ENCODE results near the gene RGS8.

RGS8 gene, protein sequence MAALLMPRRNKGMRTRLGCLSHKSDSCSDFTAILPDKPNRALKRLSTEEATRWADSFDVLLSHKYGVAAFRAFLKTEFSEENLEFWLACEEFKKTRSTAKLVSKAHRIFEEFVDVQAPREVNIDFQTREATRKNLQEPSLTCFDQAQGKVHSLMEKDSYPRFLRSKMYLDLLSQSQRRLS

DNA sequence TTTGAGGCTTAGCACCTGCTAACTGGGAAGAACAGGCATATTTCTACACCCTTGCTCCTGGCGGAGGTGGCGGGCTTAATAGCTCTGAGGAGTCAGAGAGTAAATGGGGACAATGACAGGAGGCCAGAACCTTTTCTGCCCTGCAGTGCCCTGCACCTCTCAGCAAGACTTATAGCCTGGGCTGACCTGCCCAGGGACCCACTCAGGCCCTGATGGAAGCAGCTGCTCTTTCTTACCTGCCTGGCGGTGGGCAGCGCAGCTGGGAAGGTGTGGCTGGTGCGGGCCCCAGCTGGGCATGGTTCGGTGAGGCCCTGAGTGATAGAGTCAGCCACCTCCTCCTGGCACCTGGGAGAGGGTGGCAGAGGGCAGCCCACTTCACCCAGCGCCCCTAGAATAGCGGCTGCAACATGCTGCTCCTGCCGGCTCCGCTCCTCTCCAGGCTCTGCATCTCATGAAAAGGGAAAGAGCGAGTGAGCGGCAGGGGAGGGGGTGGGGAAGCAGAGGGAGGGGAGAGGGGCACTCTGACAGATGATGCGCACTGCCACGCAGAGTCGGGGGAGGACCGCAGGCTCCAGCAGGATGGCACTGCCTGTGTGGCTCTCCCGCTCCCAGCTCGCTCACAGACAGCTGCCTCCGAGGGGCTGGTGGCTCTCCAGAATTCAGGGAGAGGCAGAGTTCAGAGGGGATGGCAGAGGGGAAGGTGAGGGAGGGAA is at the start of gene RGS8:
Gene RGS8 (minus strand): TSS at position 472 of the 713 bp plus-strand sequence. CDS start 14,938 bp downstream, outside the sequence.
- DNase-seq (ENCODE audit: low spot score), result peak; percentile 39

DNA sequence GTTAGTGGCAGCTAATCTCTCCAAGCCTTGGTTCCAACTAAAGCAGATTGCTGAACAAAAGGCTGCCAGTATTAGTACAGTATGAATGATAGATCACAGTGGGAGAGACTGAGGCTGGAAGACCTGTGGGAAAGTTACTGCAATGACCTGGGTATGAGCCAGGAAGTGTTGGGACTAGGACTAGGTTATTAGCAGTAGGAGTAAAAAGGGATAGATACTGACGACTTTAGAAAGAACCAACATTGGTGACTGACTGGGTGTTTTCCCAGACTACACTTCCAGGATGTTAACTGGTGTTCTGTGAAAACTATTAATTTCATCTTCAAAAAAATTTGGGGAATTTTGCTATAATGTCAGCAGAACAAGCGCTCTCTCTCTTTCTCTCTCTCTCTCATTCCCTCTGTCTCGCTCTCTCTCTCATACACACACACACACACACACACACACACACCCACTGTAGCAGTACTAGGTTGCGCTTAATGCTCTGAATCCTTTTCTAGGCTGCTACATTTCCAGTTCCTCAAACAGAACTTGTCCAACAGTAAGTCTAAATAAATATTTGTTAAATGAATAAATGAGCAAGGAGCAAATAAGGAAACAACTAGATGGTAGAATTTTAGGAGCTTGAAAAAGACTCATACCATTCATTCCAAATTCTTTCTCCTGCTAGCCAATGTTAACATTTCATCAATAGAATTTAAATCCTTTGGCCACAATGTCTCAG is 47.6 kb upstream of the RGS8 start:
- DNase-seq (ENCODE audit: low spot score), result no peak

DNA sequence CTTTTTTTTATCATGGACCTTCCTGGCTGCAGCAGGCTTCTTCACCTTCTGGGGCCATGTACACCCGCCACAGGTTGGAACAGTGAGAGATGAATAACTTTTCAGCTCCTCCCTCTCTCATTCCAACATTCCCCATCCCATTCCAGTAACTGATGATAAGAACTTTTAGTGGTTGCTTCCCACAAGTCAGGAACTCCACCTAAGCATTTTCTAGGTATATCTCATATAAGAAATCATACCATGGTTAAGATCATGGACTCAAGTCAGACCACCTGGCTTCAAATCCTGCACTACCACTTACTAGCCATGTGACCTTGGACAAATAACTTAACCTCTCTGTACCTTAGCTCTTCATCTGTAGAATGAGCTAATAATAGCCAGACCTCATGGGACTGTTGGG is 42.5 kb upstream of the RGS8 start:
- DNase-seq (ENCODE audit: low spot score), result no peak

DNA sequence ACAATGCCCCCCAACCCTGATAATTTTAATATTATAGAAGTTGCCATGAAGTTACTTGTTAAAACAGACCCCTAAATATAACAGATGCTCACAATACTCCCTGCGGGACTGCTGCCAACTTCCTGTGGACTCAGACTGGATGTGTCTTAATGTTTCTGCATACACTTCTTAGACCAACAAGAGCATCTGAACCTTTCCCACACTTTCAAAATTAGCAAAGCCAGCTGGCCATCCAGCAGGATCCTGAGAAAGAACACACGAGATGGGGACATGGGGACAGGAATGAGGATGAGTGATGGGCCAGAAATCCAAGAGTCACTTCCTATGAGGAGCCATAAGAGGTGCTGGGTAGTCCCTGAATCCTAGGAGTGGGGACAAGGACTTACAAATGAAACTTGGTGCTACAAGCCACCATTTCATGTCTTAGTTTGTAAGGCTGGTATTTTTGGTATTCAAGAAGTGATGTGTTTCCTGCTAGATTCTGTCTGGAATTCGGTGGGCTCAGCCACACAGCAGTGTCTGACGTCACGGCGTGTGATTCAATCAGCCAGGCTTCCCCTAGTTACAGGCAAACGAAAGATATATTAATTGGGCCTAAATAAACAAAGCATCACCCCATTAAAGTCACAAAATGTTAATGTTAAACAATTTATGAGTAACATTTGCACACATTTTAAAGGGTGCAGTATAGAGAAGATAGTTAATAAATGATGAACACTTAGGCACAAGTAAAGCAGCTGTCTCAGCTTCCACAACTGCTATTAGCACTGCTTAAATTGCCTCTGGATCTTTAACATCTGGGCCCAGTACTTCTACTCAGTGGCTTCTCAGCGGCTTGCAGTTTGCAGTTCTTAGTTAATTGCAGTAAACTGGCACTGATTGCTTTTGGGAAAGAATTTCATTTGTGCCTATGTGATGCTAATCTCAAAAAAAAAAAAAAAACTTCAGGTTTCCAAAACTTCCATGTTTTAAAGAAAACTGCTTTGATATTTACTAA is 41.2 kb upstream of the RGS8 start:
- no peak for DNase-seq (ENCODE audit: low spot score)

DNA sequence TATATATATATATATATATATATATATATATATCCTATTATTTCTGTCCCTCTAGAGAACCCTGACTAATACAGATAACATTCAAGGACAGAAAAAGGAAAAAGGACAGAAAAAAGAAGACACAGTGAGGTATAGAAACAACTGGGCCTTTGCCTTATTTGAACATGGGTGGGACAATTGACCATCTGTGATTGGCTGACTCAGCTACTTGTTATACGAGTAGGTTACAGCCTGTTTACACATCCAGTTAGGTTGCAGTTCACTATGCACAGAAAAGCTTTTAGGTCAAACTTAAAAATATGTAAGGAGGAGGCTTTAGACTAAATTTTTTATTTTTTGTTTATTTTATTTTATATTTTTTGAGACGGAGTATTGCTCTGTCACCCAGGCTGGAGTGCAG is 39.8 kb upstream of the RGS8 start:
- DNase-seq (ENCODE audit: low spot score), result no peak

DNA sequence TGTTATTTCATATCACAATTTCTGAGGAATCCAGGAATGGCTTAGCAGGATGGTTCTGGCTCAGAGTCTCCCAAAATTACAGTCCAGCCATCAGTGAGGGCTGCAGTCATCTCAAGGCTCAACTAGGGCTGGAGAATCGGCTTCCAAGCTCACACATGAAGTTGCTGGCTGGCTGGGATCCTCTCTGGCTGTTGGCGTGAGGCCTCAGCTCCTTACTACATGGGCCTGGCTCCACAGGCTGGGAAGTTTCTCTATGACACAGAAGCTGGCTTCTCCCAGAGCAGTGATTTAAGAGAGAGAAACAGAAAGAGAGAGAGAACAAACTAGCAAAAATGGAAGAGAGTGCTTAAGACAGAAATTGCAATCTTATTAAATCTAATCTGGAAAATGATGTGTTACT is 38.8 kb upstream of the RGS8 start:
- DNase-seq (ENCODE audit: low spot score), result no peak

DNA sequence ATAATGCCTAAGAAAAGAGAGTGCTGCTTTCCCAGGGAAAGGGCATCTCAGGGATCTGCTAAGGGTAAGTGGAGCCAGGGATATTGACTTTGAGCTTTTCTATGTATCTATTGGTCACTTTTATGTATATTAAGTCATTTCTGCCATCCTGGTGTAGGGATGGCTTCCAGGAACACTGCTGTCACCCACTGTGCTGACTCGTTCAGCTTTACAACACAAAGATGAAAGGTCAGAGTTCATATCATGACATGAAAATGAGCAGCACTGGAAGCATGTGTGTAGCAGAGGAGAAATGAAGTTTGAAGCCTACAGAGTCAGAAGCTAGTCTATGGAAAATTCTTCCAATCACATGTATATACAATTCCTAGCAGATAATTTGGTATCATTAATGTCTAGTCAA is 37.1 kb upstream of the RGS8 start:
- no peak for DNase-seq (ENCODE audit: low spot score)

DNA sequence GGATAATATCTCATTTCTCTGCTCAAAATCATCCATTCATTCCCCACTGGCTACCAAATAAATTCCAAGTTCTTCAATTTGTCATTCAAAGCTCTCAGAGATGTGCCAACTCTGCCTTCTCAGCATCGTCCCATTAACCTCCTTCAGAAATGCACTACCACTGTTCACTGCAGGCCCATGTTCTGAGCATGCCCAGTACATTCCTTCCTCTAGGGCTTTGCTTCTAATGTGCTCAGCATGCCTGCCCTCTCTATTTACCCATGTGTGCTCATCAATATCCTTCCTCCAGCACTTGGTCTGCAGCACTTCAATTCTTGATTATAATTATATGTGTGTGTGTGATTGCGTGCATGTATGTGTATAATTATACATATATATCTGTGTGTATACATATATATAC is 36.1 kb upstream of the RGS8 start:
- no peak for DNase-seq (ENCODE audit: low spot score)

DNA sequence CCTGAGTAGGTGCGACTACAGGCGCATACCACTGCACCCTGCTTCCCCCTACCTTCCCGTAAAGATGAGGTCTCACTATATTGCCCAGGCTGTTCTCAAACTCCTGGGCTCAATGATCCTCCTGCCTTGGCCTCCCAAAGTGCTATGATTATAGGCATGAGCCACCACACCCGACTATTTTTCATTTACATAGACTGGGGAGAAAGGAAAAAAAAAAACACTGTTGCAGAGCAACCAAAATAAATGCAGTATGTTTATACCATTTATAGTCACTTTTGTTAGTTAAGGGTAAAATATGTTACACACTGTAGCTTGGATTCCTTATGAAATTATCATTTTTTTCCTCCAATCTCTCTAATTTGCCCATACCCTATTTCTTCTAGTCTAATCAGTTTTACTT is 35.2 kb upstream of the RGS8 start:
- no peak for DNase-seq (ENCODE audit: low spot score)

DNA sequence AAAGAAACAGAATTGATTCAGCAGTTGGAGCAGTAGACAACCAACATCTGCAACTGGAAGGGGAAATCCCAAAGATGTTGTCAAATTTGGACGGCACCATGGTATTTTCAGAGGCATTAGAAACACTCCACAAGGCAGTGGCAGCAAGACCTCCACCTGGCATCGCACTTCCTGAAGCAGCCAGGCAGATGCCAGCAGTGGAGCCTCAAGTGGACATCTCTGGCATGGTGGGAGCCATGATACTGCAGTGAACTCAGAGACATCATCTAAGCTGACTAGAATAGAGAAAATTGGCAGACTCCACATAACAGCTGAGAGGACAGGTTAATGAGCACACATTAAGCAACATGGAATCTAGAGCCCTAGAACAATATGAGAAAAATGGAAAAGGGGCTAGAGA is 33.9 kb upstream of the RGS8 start:
- DNase-seq (ENCODE audit: low spot score), result no peak

DNA sequence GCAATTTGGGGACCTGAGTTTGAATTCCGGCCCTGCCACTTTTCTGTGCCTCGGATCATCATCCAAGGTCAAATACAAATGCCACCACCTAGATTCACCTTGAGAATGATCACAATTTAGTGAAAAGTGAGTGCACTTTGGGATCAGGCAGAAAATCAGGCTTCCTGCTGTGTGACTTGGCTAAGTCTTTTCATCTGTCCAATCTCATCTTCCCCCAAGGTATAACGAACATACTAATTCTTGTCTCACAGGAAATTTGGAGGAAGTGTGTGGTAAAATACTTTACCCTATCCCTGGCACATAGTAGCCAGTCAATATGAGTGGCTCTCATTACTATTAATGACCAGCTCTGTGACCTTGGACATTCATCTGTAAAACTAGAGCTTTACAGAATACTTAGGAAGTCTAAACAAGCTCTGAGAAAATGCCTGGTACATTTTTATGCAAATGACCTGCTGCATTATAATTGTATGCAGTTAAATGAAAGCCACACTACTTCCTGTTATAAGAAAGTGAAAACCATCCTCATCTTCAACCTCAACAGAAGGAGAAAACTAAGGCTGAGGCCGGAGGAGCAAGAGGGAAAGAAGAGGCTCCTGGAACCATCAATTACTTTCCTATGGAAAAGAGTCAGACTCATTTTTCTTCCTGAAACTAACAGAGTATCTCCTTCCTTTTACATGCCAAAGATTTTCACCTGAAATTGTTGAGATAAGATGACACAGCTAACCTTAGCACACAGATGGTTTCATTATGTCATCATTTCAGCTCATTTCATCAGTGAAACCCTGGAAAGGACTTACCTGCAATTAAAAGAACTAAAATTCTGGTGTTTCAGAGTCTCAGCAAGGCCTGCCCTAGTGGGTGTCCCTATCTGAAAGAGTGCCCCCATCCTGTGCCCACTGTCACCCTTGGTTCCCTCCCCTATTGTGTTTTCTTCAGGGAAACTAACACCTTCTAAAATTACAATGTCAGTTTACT is 32.6 kb upstream of the RGS8 start:
- no peak for DNase-seq (ENCODE audit: low spot score)

DNA sequence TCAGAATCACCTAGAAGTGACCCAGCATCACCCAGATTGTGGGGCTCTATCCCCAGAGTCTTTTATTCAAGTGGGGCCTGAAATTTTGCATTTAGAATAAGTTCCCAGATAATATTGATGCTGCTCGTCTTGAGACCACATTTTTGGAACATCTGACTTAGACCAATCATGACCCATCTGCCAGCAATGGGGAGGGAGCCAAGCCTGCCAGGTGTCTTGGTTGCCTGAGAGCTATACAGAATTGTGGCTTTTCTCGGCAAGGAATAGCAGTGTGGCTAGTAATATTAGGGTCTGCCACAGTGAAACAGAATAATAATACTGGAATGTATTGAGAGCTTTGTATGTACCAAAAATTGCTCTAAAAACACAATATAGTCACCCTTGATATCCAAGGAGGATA is 31.1 kb upstream of the RGS8 start:
- DNase-seq (ENCODE audit: low spot score), result no peak

DNA sequence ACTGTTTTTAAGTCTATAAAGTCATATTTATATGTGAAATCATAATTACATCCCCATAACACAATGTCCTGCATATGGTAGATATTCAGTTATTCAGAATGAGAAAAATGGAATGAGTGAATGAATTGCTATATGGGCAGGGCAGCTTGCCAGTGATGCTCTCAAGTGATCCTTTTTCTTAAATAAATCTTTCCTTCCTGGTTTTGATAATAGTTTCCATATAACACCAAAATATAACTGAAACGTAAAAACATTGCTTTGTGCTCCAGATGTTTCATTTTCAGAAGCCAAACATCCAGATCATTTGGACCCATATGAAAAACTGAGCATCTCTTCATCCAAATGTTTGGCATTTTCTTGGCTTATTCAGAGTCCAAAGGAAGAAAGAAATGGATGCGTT is 30.2 kb upstream of the RGS8 start:
- DNase-seq (ENCODE audit: low spot score), result no peak

DNA sequence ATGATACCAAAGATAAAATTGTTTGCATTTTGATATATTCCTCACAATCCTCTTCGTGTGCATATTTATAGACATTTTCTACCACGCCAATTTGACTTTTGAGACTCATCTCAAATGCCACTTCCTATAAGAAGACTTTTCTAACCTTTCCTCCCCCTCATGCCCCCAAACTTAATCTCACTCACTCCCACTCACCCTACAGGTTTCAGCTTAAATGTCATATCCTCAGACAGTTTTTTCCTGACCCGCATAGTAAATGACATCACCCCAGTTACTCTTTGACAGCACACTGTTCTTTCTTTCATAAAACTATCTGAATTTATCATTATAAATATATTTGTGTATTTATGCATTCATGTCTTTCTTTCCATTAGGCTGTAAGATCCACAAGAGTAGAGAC is 29.6 kb upstream of the RGS8 start:
- DNase-seq (ENCODE audit: low spot score), result no peak

DNA sequence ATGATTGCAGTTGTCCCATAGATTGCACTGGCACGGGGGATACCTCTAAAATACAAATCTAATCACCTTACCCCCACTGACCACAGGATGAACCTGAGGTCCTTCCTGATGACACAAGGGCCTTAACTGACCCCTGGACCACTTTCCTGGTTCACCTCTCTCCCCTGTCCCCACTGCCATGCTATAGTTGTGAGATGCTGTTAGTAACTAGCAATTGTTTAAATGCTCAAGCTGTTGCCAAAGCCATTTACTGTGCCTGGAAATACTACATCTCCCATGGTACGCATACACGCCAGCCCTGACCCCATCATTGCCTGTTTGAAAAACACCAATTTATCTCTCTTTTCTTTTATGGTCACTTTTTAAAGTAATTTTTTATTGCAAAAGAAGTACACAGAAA is 29.1 kb upstream of the RGS8 start:
- no peak for DNase-seq (ENCODE audit: low spot score)

DNA sequence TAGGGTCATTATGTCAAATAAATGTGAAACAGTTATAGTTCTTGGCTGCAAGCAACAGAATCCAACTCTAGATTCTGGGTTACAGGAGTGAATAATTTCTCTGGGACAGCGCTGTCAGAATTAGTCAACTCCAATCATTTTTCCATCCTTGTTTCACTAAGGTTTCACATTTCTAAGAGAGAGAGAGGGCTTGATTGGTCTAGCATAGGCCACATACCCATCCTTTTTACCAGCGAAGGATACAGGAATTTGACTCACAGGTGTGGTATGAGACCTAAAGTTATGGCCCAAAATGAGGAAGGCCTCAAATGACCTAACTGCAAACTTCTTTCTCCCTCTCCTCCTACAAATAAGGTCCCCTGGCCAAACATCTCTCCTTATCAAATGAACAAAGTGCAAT is 25.5 kb upstream of the RGS8 start:
- no peak for DNase-seq (ENCODE audit: low spot score)

DNA sequence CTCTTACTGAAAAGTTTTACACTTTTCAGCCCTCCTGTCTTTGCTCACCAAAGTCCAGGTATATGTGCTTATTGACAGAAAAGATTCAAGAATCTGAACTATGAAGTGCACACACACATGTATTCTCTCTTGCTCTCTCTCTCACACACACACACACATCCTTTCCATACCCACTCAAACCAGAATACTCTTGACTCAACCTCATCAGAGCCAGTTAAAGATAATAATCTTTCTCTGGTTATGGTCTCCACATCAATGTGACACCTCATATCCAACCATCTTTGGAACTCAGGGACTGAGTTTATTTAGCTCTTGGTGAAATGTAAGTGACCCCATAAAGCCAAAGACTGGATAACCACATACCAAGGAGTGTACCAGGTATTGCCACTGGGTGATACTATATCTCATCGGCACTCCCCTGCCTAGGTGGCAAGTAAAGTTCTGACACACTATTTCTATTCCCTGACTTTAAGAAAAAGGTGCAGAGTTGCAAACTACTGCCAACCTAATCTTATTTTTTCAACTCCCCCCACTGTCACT is 24.9 kb upstream of the RGS8 start:
- no peak for DNase-seq (ENCODE audit: low spot score)

DNA sequence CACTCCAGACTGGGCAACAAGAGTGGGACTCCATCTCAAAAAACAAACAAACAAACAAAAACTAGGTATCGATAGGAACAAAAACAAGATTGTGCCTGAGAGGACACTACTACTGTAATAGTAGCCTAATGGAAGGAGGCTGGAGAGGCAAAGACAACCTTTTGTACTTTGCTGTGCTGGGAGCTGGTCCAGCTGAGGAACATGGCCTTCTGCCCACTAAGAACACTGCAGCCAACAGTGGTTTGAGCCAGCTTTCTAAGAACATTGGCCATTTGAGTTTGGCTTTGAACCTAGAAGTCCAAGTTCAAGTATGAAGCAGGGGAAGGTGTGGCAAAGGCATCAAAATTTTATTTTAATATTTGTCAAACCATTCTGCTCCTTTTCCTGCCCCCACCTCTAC is 22.7 kb upstream of the RGS8 start:
- no peak for DNase-seq (ENCODE audit: low spot score)

DNA sequence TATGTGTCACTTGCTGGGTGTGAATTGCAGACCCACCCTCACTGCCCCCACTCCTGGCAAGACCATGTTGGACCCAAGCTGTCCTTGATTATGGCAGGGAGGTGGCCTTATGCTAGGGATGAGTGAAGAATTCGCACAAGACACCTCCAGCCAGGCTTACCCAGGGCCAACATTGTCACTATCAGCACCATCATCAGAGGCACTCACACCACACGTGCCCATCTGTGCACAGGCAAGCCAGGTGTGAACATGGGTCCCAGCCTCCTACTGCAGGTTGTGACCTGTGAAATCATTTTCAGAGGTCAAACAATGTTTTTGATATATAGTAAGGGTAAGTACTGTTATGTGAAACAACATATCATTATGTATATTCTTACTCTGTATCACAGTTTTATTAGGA is 20.3 kb upstream of the RGS8 start:
- no peak for DNase-seq (ENCODE audit: low spot score)

DNA sequence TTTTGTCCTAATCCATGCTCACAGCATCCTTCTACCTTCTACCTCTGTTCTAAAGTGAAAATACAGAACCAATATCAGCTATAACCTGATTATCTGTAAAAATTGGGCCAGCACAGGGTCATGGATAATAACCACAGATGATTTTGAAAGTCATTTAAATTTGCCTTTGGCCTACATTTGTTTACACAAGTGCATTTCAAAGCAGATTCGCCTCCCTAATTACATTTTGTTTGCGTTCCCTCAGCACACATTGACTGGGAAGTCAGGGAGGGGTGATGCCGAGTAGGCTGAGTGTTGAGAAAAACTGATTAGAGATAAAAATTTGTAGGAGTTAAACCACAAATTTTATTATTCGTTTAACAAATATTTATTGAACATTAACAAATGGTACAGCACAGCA is 19.2 kb upstream of the RGS8 start:
- DNase-seq (ENCODE audit: low spot score), result no peak
